Endothelial cell of umbilical vein (primary cell): ENCODE data around the gene DENND1A. TPM values are rescaled to one million over a fixed set of nuclear protein-coding genes. Genes with fewer than 3 reads are reported as not detected.

Experiments used
- BruUV-seq: library from RNA; stranded (reverse); fragments of 400-500 nt; replicated peaks from 2 replicates; lab custom pipeline; 2021; lab: Mats Ljungman, UMichigan
- CTCF ChIA-PET: fragments of 300-600, 350-600 bp; sonication (Branson Sonifier 250); formaldehyde crosslinking; loops from one replicate; lab custom pipeline; 2021; ENCODE audit warnings: antibody characterized with exemption, inconsistent platforms; lab: Charles Lee
- POLR2A ChIA-PET: fragments of 300-600, 350-600 bp; sonication (Branson Sonifier 250); formaldehyde crosslinking; loops from one replicate; lab custom pipeline; 2021; ENCODE audit warnings: antibody characterized with exemption, inconsistent platforms; lab: Charles Lee
- DNase-seq: peaks from one replicate; pipeline ENCODE4 v3.0.0-alpha.2; 2011; ENCODE audit warnings: low read depth, low spot score
- FAIRE-seq: peaks from 2 replicates; lab custom pipeline; 2011; peaks lifted over from hg19 to GRCh38; lab: Jason Lieb, UNC
- H2AFZ ChIP-seq: 2 replicates; pipeline ENCODE4 v1.6.0; 2012; ENCODE audit warnings: low read depth, low read length, control low read depth, inconsistent platforms
- H3K27ac ChIP-seq: 2 replicates; pipeline ENCODE4 v1.5.1; 2011; ENCODE audit warnings: low read depth, mild to moderate bottlenecking, control low read depth, low read length, moderate library complexity; ENCODE audit not compliant: insufficient read depth
- H3K27me3 ChIP-seq, 2 experiments: 2 replicates each; pipeline versions ENCODE4 v1.6.0 to v1.6.1; 2011; ENCODE audit warnings: low read length in 2 of 2, mixed read lengths in 1 of 2; ENCODE audit not compliant: control insufficient read depth in 2 of 2, insufficient read depth in 2 of 2
- H3K36me3 ChIP-seq, 2 experiments: 2 replicates in 1 of 2; 3 replicates in 1 of 2; pipeline ENCODE4 v1.5.1; 2011; ENCODE audit warnings: low read length in 2 of 2, mild to moderate bottlenecking in 1 of 2, moderate library complexity in 1 of 2; ENCODE audit not compliant: control insufficient read depth in 2 of 2, insufficient read depth in 2 of 2; ENCODE audit errors: extremely low read depth in 1 of 2
- H3K4me1 ChIP-seq: 3 replicates; pipeline ENCODE4 v1.5.1; 2011; ENCODE audit warnings: mild to moderate bottlenecking, low read length; ENCODE audit not compliant: control insufficient read depth, insufficient read depth; ENCODE audit errors: extremely low read depth
- H3K4me2 ChIP-seq: 2 replicates; pipeline ENCODE4 v1.6.1; 2011; ENCODE audit warnings: low read length, control low read depth, mixed read lengths; ENCODE audit not compliant: insufficient read depth
- H3K4me3 ChIP-seq, 3 experiments: fragments of 200-600 bp in 1 of 3; sonication (generic), shearing (Covaris generic) in 1 of 3; replicated peaks in 1 of 3; 2 replicates each; pipeline ENCODE4 v1.5.1; 2011 to 2016; ENCODE audit warnings: control low read depth in 3 of 3, low read length in 3 of 3, mild to moderate bottlenecking in 2 of 3, inconsistent platforms in 1 of 3, low read depth in 1 of 3, moderate library complexity in 1 of 3; ENCODE audit not compliant: insufficient read depth in 1 of 3
- H3K79me2 ChIP-seq: 2 replicates; pipeline ENCODE4 v1.6.0; 2012; ENCODE audit warnings: low read length, inconsistent platforms; ENCODE audit not compliant: control insufficient read depth, insufficient read depth
- H3K9ac ChIP-seq: replicated peaks from 2 replicates; pipeline ENCODE3; 2011; ENCODE audit warnings: low read length, control low read depth; ENCODE audit not compliant: insufficient read depth; ENCODE audit errors: extremely low read depth
- H3K9me1 ChIP-seq: replicated peaks from 3 replicates; pipeline ENCODE4 v1.6.0; 2011; ENCODE audit warnings: mild to moderate bottlenecking, low read length; ENCODE audit not compliant: control insufficient read depth, insufficient read depth; ENCODE audit errors: extremely low read depth
- H3K9me3 ChIP-seq: replicated peaks from 2 replicates; pipeline ENCODE4 v1.5.1; 2012; ENCODE audit warnings: low read length, inconsistent platforms; ENCODE audit not compliant: control insufficient read depth, insufficient read depth
- H4K20me1 ChIP-seq: replicated peaks from 2 replicates; pipeline ENCODE3; 2011; ENCODE audit warnings: mild to moderate bottlenecking, low read length; ENCODE audit not compliant: control insufficient read depth, insufficient read depth; ENCODE audit errors: extremely low read depth
- EZH2 ChIP-seq: IDR thresholded peaks from 2 replicates; pipeline ENCODE4 v1.6.1; 2012; ENCODE audit warnings: borderline replicate concordance, low read depth, mild to moderate bottlenecking, moderate library complexity, low read length, inconsistent platforms; ENCODE audit not compliant: severe bottlenecking
- FOS ChIP-seq: IDR thresholded peaks from 2 replicates; pipeline ENCODE4 v1.6.1; 2011; ENCODE audit warnings: mild to moderate bottlenecking, low read length, moderate library complexity, borderline replicate concordance; ENCODE audit not compliant: insufficient read depth
- GATA2 ChIP-seq: IDR thresholded peaks from 2 replicates; pipeline ENCODE4 v1.7.0; 2011; ENCODE audit warnings: low read depth, mild to moderate bottlenecking, moderate library complexity, mixed read lengths, low read length; ENCODE audit not compliant: insufficient read length, insufficient read depth
- JUN ChIP-seq: IDR thresholded peaks from 2 replicates; pipeline ENCODE4 v1.6.1; 2011; ENCODE audit warnings: borderline replicate concordance, low read depth; ENCODE audit not compliant: insufficient read length, insufficient read depth
- MAX ChIP-seq: IDR thresholded peaks from 2 replicates; pipeline ENCODE4 v1.6.1; 2011; ENCODE audit not compliant: insufficient read depth, insufficient read length
- MYC ChIP-seq: IDR thresholded peaks from one replicate; pipeline ENCODE4 v1.6.1; 2011; ENCODE audit warnings: mild to moderate bottlenecking, low read depth, low read length
- POLR2A ChIP-seq: IDR thresholded peaks from 2 replicates; pipeline ENCODE4 v1.6.1; 2012; ENCODE audit warnings: low read depth, mild to moderate bottlenecking, control low read depth, low read length
- POLR2AphosphoS5 ChIP-seq: IDR thresholded peaks from 2 replicates; pipeline ENCODE4 v1.6.1; 2012; ENCODE audit warnings: low read depth, mild to moderate bottlenecking, control low read depth, low read length, moderate library complexity; ENCODE audit not compliant: insufficient read depth
- dilution Hi-C: fragments of 300-500 bp; cut with MboI; formaldehyde crosslinking; loops from one replicate; pipeline ENCODE4 v1.15.0; 2019; ENCODE audit warnings: low sequenced_read_pairs; ENCODE audit not compliant: extremely low pct_ligation_motif_present
- intact Hi-C: fragments of 100-400 bp; cut with micrococcal nuclease; formaldehyde crosslinking; loops from one replicate; pipeline ENCODE4 v1.10.0; 2022
- polyA plus RNA-seq, 4 experiments: library from polyadenylated mRNA; depleted of rRNA in 3 of 4; stranded (reverse) in 3 of 4; unstranded in 1 of 4; fragments of >200 nt; gene quantifications; 2 replicates each; pipeline versions ENCODE4 v1.2.1 to v1.2.3, GENCODE V29; 2011 to 2012; ENCODE audit warnings: missing spikeins in 1 of 4
- total RNA-seq: library from RNA; stranded (reverse); gene quantifications from 2 replicates; pipeline ENCODE4 v1.2.3, GENCODE V29; 2021
- TF ChIP-seq, protein P1 (sequence below), 2 donors: IDR thresholded peaks; 1 replicate in 1 of 2; 2 replicates in 1 of 2; pipeline ENCODE4 v1.5.1; 2011; ENCODE audit warnings: low read length in 2 of 2, mild to moderate bottlenecking in 2 of 2, moderate library complexity in 2 of 2, control low read depth in 1 of 2, inconsistent platforms in 1 of 2, low read depth in 1 of 2; ENCODE audit not compliant: insufficient read depth in 1 of 2; ENCODE audit errors: extremely low read depth in 1 of 2

DENND1A gene
- total and polyA plus RNA-seq, 2 donors (not counting 3 experiments of a cell fraction or from before 2014, with no cell fraction given) = 18.5 to 24.5 TPM

- Histone ChIP-seq H3K4me3 (no peak overlapping the region), H3K36me3 (no peaks in the 10 kb centered on the region), H3K79me2 (no peaks in the 10 kb centered on the region), H3K27ac (no peak overlapping the region), H3K4me1 (no peaks in the 10 kb centered on the region), H3K9ac (no peak overlapping the region), H2AFZ (no peak overlapping the region), H3K4me2 (no peak overlapping the region), H3K27me3 (no peaks in the 10 kb centered on the region), H4K20me1 (no peaks in the 10 kb centered on the region), H3K9me3 (no peaks in the 10 kb centered on the region), H3K9me1 (no peaks in the 10 kb centered on the region)
- no TSS peak for BruUV-seq
- ChIA-PET CTCF (no interaction called here), POLR2A (no interaction called here)
- no peak for DNase-seq
- intact Hi-C loops (no loop called here), dilution Hi-C loops (no loop called here)
- no peak for TF ChIP-seq GATA2
- TF ChIP-seq, protein P1, sequence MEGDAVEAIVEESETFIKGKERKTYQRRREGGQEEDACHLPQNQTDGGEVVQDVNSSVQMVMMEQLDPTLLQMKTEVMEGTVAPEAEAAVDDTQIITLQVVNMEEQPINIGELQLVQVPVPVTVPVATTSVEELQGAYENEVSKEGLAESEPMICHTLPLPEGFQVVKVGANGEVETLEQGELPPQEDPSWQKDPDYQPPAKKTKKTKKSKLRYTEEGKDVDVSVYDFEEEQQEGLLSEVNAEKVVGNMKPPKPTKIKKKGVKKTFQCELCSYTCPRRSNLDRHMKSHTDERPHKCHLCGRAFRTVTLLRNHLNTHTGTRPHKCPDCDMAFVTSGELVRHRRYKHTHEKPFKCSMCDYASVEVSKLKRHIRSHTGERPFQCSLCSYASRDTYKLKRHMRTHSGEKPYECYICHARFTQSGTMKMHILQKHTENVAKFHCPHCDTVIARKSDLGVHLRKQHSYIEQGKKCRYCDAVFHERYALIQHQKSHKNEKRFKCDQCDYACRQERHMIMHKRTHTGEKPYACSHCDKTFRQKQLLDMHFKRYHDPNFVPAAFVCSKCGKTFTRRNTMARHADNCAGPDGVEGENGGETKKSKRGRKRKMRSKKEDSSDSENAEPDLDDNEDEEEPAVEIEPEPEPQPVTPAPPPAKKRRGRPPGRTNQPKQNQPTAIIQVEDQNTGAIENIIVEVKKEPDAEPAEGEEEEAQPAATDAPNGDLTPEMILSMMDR (IDR thresholded peaks at IDR 0.05; ENCODE audit: extremely low read depth in 1 of 2, insufficient read depth in 1 of 2, low read depth in 1 of 2, low read length in 2 of 2) = no peak
- no peak for TF ChIP-seq POLR2AphosphoS5
- TF ChIP-seq EZH2 = no peak
- no peak for TF ChIP-seq MAX
- FAIRE-seq = no peak
These were observed 474.7 kb downstream of the DENND1A start for GRCh38 chr9:123455187-123455586.

- Histone ChIP-seq H3K4me2 (no peak overlapping the region), H3K27ac (no peak overlapping the region), H3K9me1 (no peaks in the 10 kb centered on the region), H3K27me3 (no peaks in the 10 kb centered on the region), H3K9me3 (no peaks in the 10 kb centered on the region), H3K4me3 (no peak overlapping the region), H3K9ac (no peak overlapping the region), H4K20me1 (no peaks in the 10 kb centered on the region), H3K4me1 (no peaks in the 10 kb centered on the region), H3K79me2 (no peaks in the 10 kb centered on the region), H2AFZ (no peak overlapping the region), H3K36me3 (no peaks in the 10 kb centered on the region)
- intact Hi-C loops (no loop called here), dilution Hi-C loops (no loop called here)
- no TSS peak for BruUV-seq
- FAIRE-seq = no peak
- CTCF ChIA-PET = no interaction called here
- no peak for TF ChIP-seq JUN
- no peak for TF ChIP-seq FOS
- no peak for TF ChIP-seq GATA2
- TF ChIP-seq, protein P1 (IDR thresholded peaks at IDR 0.05; ENCODE audit: extremely low read depth in 1 of 2, insufficient read depth in 1 of 2, low read depth in 1 of 2, low read length in 2 of 2) = no peak
- TF ChIP-seq MAX = no peak
- TF ChIP-seq MYC = no peak
- no peak for TF ChIP-seq POLR2AphosphoS5
- no peak for TF ChIP-seq EZH2
- no peak for TF ChIP-seq POLR2A
- POLR2A ChIA-PET = no interaction called here
- no peak for DNase-seq
These were observed 475.6 kb downstream of the DENND1A start for GRCh38 chr9:123454361-123454760.
